Adrenal gland (tissue), 12 donors: Measurements from ENCODE around the gene CCL24. TPM values are rescaled to one million over a fixed set of nuclear protein-coding genes. Genes with fewer than 3 reads are reported as not detected.

Experiments
- DNase-seq, 7 donors: peaks; one replicate each; pipeline ENCODE4 v3.0.0-alpha.2; 2019 to 2020
- H3K27ac ChIP-seq, 5 donors: fragments of 200-600 bp; sonication (generic) in 4 of 5; 1 replicate in 3 of 5; 2 replicates in 2 of 5; pipeline versions ENCODE4 v1.5.1 to v1.8.0; 2016 to 2020; ENCODE audit warnings: mild to moderate bottlenecking in 1 of 5
- H3K27me3 ChIP-seq: fragments of 200-600 bp; 2 replicates; pipeline ENCODE4 v1.8.0; 2021
- H3K36me3 ChIP-seq, 2 donors: fragments of 200-600 bp; replicated peaks in 1 of 2; 1 replicate in 1 of 2; 2 replicates in 1 of 2; pipeline versions ENCODE4 v1.5.1 to v1.8.0; 2018 to 2022
- H3K4me1 ChIP-seq, 2 donors: fragments of 200-600 bp; replicated peaks in 1 of 2; 1 replicate in 1 of 2; 2 replicates in 1 of 2; pipeline versions ENCODE4 v1.5.1 to v1.8.0; 2018 to 2021
- H3K4me3 ChIP-seq, 4 donors: fragments of 200-600 bp; sonication (generic) in 3 of 4; one replicate each; pipeline ENCODE4 v1.5.1; 2016 to 2018
- H3K9me3 ChIP-seq, 3 donors: fragments of 200-600 bp; sonication (generic) in 1 of 3; replicated peaks in 1 of 3; 1 replicate in 2 of 3; 2 replicates in 1 of 3; pipeline versions ENCODE4 v1.5.1 to v1.8.0; 2016 to 2021
- POLR2A ChIP-seq, 2 donors: fragments of 450-650 bp; IDR thresholded peaks; one replicate each; pipeline ENCODE4 v1.6.1; 2017; ENCODE audit warnings: antibody characterized with exemption in 2 of 2, mild to moderate bottlenecking in 2 of 2, moderate library complexity in 1 of 2
- WGBS, 4 donors: extraction: QIAGEN DNeasy Blood & Tissue Kit in 2 of 4; methylation state at CpG; one replicate each; pipeline versions ENCODE4 v1.1.5 to v1.1.7; 2013 to 2017; 5-methylcytosine and 5-hydroxymethylcytosine counted together
- intact Hi-C, 2 donors: fragments of 100-400 bp; cut with DNase I; formaldehyde crosslinking; loops; one replicate each; pipeline versions ENCODE4 v1.14.1 to v1.15.0; 2022 to 2023
- polyA plus RNA-seq, 3 donors: library from polyadenylated mRNA; stranded (reverse); fragments of 200-250 nt in 2 of 3; fragments of 350-450 nt in 1 of 3; fragmentation: Illumina TruSeq in 1 of 3; extraction: RNeasy Lipid Tissue Mini Kit (QIAGEN cat#74804) in 1 of 3; gene quantifications; one replicate each; pipeline ENCODE4 v1.2.3, GENCODE V29; 2013 to 2014
- total RNA-seq, 9 donors: library from RNA; depleted of rRNA in 4 of 9; stranded (reverse); fragments of >200 nt in 4 of 9; fragments of 120-200 nt in 1 of 9; fragmentation: NEBNext Ultra II Directional in 1 of 9; extraction: Animal tissue kit (Norgen Biotek cat#: 25700) in 1 of 9; gene quantifications; one replicate each; pipeline versions ENCODE4 v1.1.0 to v1.2.4, GENCODE V29; 2013 to 2023
- TF ChIP-seq, protein P1 (sequence below), 6 experiments: fragments of 450-650 bp in 4 of 6; fragments of 200-600 bp in 2 of 6; sonication (generic) in 1 of 6; IDR thresholded peaks; 1 replicate in 5 of 6; 2 replicates in 1 of 6; pipeline versions ENCODE4 v1.5.1 to v1.8.0; 2016 to 2021; ENCODE audit warnings: antibody characterized with exemption in 6 of 6, mild to moderate bottlenecking in 2 of 6, moderate library complexity in 1 of 6
- donor health status: healthy with polysubstance abuse.
- donor health status: Bipolar disorder and iron deficiency.
- donor health status: DM: yes; HTN: yes; CAD: no.
- donor health status: DM: no; HTN: no; CAD: no.
- donor health status: DM: no; HTN: no; CAD: no.
- donor health status: DM: yes; HTN: yes; CAD: no.

Gene CCL24
- total and polyA plus RNA-seq, 12 donors: 0.64 to 4.0 (median 1.5) TPM; not detected in 8

GRCh38 chr7:75811894-75812678, 1.5 kb downstream of the CCL24 start:
- H3K36me3 ChIP-seq: no peaks in the 10 kb centered on the region
- whole genome bisulfite sequencing, 4 donors: 83 to 90% (median 89%) methylated on average over 11 of the region's 11 CpGs

GRCh38 chr7:75809396-75809795, 4.2 kb downstream of the CCL24 start:
- intact Hi-C loops: no loop called here
- Histone ChIP-seq H3K4me3 (no peak overlapping the region), H3K9me3 (peaks cover 0 to 12% (median 0%) of the 10 kb centered on the region in 3 donors), H3K4me1 (no peaks in the 10 kb centered on the region), H3K27ac (no peak overlapping the region), H3K36me3 (no peaks in the 10 kb centered on the region), H3K27me3 (no peaks in the 10 kb centered on the region)
- WGBS, 4 donors: 58 to 61% (median 59%) methylated on average over 6 of the region's 6 CpGs
- no peak for DNase-seq
- TF ChIP-seq, protein P1, sequence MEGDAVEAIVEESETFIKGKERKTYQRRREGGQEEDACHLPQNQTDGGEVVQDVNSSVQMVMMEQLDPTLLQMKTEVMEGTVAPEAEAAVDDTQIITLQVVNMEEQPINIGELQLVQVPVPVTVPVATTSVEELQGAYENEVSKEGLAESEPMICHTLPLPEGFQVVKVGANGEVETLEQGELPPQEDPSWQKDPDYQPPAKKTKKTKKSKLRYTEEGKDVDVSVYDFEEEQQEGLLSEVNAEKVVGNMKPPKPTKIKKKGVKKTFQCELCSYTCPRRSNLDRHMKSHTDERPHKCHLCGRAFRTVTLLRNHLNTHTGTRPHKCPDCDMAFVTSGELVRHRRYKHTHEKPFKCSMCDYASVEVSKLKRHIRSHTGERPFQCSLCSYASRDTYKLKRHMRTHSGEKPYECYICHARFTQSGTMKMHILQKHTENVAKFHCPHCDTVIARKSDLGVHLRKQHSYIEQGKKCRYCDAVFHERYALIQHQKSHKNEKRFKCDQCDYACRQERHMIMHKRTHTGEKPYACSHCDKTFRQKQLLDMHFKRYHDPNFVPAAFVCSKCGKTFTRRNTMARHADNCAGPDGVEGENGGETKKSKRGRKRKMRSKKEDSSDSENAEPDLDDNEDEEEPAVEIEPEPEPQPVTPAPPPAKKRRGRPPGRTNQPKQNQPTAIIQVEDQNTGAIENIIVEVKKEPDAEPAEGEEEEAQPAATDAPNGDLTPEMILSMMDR (IDR thresholded peaks at IDR 0.05): no peak

More at GRCh38 chr7:75811894-75812678, 1.5 kb downstream of the CCL24 start:
- H3K27me3 ChIP-seq: no peaks in the 10 kb centered on the region
- no peaks in the 10 kb centered on the region for H3K4me1 ChIP-seq
- no peak overlapping the region for H3K4me3 ChIP-seq
- H3K9me3 ChIP-seq: peaks cover 0 to under 1% (median 0%) of the 10 kb centered on the region in 3 donors
- no peak overlapping the region for H3K27ac ChIP-seq
- no peak for DNase-seq
- intact Hi-C loops: no loop called here
- TF ChIP-seq, protein P1 (IDR thresholded peaks at IDR 0.05): no peak
- no peak for TF ChIP-seq POLR2A (IDR thresholded peaks at IDR 0.05)

- H3K27me3 ChIP-seq: no peaks in the 10 kb centered on the region
- intact Hi-C loops: no loop called here
- WGBS, 4 donors: 54 to 62% (median 58%) methylated on average over 6 of the region's 6 CpGs
Measured at GRCh38 chr7:75808106-75808505, 5.5 kb downstream of the CCL24 start.

GRCh38 chr7:75807452-75807851, 6.2 kb downstream of the CCL24 start:
- Histone ChIP-seq H3K9me3 (peaks cover 0 to 12% (median 0%) of the 10 kb centered on the region in 3 donors), H3K27me3 (no peaks in the 10 kb centered on the region), H3K4me1 (no peaks in the 10 kb centered on the region), H3K27ac (no peak overlapping the region), H3K4me3 (no peak overlapping the region), H3K36me3 (no peaks in the 10 kb centered on the region)
- 84 to 90% (median 88%) methylated on average over 9 of the region's 9 CpGs for WGBS, 4 donors
- no peak for TF ChIP-seq POLR2A (IDR thresholded peaks at IDR 0.05)
- TF ChIP-seq, protein P1 (IDR thresholded peaks at IDR 0.05): no peak
- intact Hi-C loops: no loop called here
- DNase-seq: no peak

More at GRCh38 chr7:75808106-75808505, 5.5 kb downstream of the CCL24 start:
- Histone ChIP-seq H3K27ac (no peak overlapping the region), H3K4me3 (no peak overlapping the region), H3K4me1 (no peaks in the 10 kb centered on the region), H3K9me3 (peaks cover 0 to 12% (median 0%) of the 10 kb centered on the region in 3 donors), H3K36me3 (no peaks in the 10 kb centered on the region)
- no peak for TF ChIP-seq POLR2A (IDR thresholded peaks at IDR 0.05)
- TF ChIP-seq, protein P1 (IDR thresholded peaks at IDR 0.05): no peak
- DNase-seq: peak in 1 of 7 donors; percentile 26
